IMR-90 (cell line): ENCODE data around the gene NPAS2.

Source experiments
- BHLHE40 ChIP-seq: fragments of 150-350 bp; IDR thresholded peaks from 2 replicates; pipeline ENCODE4 v1.6.1; 2016; ENCODE audit warnings: mild to moderate bottlenecking, low read depth, low read length
- CTCF ChIP-seq: conservative IDR thresholded peaks from 2 replicates; pipeline ENCODE4 v1.5.1; 2012; ENCODE audit warnings: mild to moderate bottlenecking, low read depth, low read length, improper control_type of control experiment
- POLR2A ChIP-seq: IDR thresholded peaks from 2 replicates; pipeline ENCODE4 v1.6.1; 2012; ENCODE audit warnings: mild to moderate bottlenecking, low read depth, low read length
- RAD21 ChIP-seq: IDR thresholded peaks from 2 replicates; pipeline ENCODE4 v1.6.1; 2012; ENCODE audit warnings: low read length, improper control_type of control experiment
- RFX5 ChIP-seq: IDR thresholded peaks from 2 replicates; pipeline ENCODE4 v1.8.0; 2012; ENCODE audit warnings: low read depth, mild to moderate bottlenecking, low read length, moderate library complexity

- TF ChIP-seq CTCF: no peak
- no peak for TF ChIP-seq POLR2A
- TF ChIP-seq RAD21: no peak
- no peak for TF ChIP-seq RFX5
- no peak for TF ChIP-seq BHLHE40
Observed at GRCh38 chr2:100907832-100908231, 87.9 kb downstream of the NPAS2 start.
